HuH-7 (cell line): ENCODE results near the gene KDF1.
"Not testable (repeated sequence)": the region's sequence is repeated elsewhere in the genome, so short reads cannot be mapped to it uniquely, and the experiment has no call there.

Experiments used
- DNase-seq: peaks from one replicate; pipeline ENCODE4 v3.0.0; 2011; ENCODE audit warnings: low spot score

Gene KDF1

GRCh38 chr1:26956321-26956720 is 3.9 kb downstream of the KDF1 start:
- DNase-seq = no peak

GRCh38 chr1:26953374-26953773 is 6.9 kb downstream of the KDF1 start:
- DNase-seq = no peak

- DNase-seq = no peak
Measured at GRCh38 chr1:26951821-26952497, 8.3 kb downstream of the KDF1 start.

GRCh38 chr1:26951216-26951615 is 9.1 kb downstream of the KDF1 start:
- no peak for DNase-seq

GRCh38 chr1:26950602-26951001 is 9.7 kb downstream of the KDF1 start:
- DNase-seq = no peak

GRCh38 chr1:26949926-26950319 is 10.3 kb downstream of the KDF1 start:
- DNase-seq = no peak

GRCh38 chr1:26949266-26949925 is 10.9 kb downstream of the KDF1 start:
- no peak for DNase-seq

GRCh38 chr1:26948725-26949057 is 11.6 kb downstream of the KDF1 start:
- DNase-seq = not testable (repeated sequence)

GRCh38 chr1:26946270-26946669 is 14.0 kb downstream of the KDF1 start:
- DNase-seq = no peak

GRCh38 chr1:26945728-26946127 is 14.5 kb downstream of the KDF1 start:
- peak; percentile 82 for DNase-seq

- DNase-seq = peak; percentile 39
Measured at GRCh38 chr1:26945138-26945537, 15.1 kb downstream of the KDF1 start.

- no peak for DNase-seq
Measured at GRCh38 chr1:26942656-26943055, 17.6 kb downstream of the KDF1 start.

- DNase-seq = no peak
Measured at GRCh38 chr1:26941311-26941710, 19.0 kb downstream of the KDF1 start.

- DNase-seq = no peak
Measured at GRCh38 chr1:26938659-26939025, 21.6 kb downstream of the KDF1 start.

- DNase-seq = no peak
Measured at GRCh38 chr1:26938004-26938658, 22.1 kb downstream of the KDF1 start.

- DNase-seq = no peak
Measured at GRCh38 chr1:26936823-26937222, 23.4 kb downstream of the KDF1 start.

- no peak for DNase-seq
Measured at GRCh38 chr1:26932531-26932930, 27.7 kb downstream of the KDF1 start.

- DNase-seq = no peak
Measured at GRCh38 chr1:26923711-26924110, 36.6 kb downstream of the KDF1 start.

GRCh38 chr1:26922901-26923300 is 37.4 kb downstream of the KDF1 start:
- DNase-seq = no peak

- DNase-seq = no peak
Measured at GRCh38 chr1:26922431-26922729, 37.9 kb downstream of the KDF1 start.

GRCh38 chr1:26921540-26922430 is 38.5 kb downstream of the KDF1 start, which contains the start of gene NUDC:
NUDC (plus strand) TSS chr1:26921743; CDS start chr1:26921849, 106 bp downstream.
- peak; percentile 87 for DNase-seq

GRCh38 chr1:26921126-26921539 is 39.1 kb downstream of the KDF1 start:
- no peak for DNase-seq
